PC-3 (cell line): ENCODE results near the gene NPBWR2. TPM values are rescaled to one million over a fixed set of nuclear protein-coding genes. Genes with fewer than 3 reads are reported as not detected.

Experiments used
- ATAC-seq: fragments of 200-7000 bp; cut with Tn5 transposase; 2 replicates; pipeline ENCODE4 v1.9.1; 2020; ENCODE audit warnings: mild to moderate bottlenecking, moderate library complexity
- BruUV-seq: library from RNA; stranded (reverse); fragments of 400-500 nt; replicated peaks from 2 replicates; lab custom pipeline; 2021; lab: Mats Ljungman, UMichigan
- CTCF ChIA-PET: fragments of 300-600 bp; sonication (Branson Sonifier 250); formaldehyde crosslinking; loops from one replicate; lab custom pipeline; 2022; ENCODE audit warnings: antibody characterized with exemption; lab: Charles Lee
- POLR2A ChIA-PET: fragments of 300-600 bp; sonication (Branson Sonifier 250); formaldehyde crosslinking; loops from one replicate; lab custom pipeline; 2022; ENCODE audit warnings: antibody characterized with exemption; ENCODE audit not compliant: unreplicated experiment; lab: Charles Lee
- DNase-seq: peaks from one replicate; pipeline ENCODE4 v3.0.0-alpha.2; 2015
- H2AFZ ChIP-seq: fragments of 300-600 bp; sonication (generic); 2 replicates; pipeline ENCODE4 v1.6.0; 2016; ENCODE audit warnings: antibody characterized with exemption, low read length
- H3F3A ChIP-seq: fragments of 300-600 bp; sonication (generic); one replicate; pipeline ENCODE4 v1.6.0; 2017; ENCODE audit warnings: antibody characterized with exemption, low read length, control low read depth, mild to moderate bottlenecking; ENCODE audit not compliant: unreplicated experiment
- H3K27ac ChIP-seq: fragments of 300-600 bp; sonication (generic); 2 replicates; pipeline ENCODE4 v1.5.1; 2016; ENCODE audit warnings: mild to moderate bottlenecking, low read length
- H3K27me3 ChIP-seq: fragments of 300-600 bp; sonication (generic); 2 replicates; pipeline ENCODE4 v1.6.1; 2016; ENCODE audit warnings: low read length, mixed read lengths
- H3K36me3 ChIP-seq: fragments of 300-600 bp; sonication (generic); 2 replicates; pipeline ENCODE4 v1.6.1; 2016; ENCODE audit warnings: low read depth, mixed run types, low read length, mixed read lengths
- H3K4me1 ChIP-seq: fragments of 300-600 bp; sonication (generic); 2 replicates; pipeline ENCODE4 v1.5.1; 2016; ENCODE audit warnings: low read length; ENCODE audit not compliant: insufficient read depth
- H3K4me2 ChIP-seq: fragments of 300-600 bp; sonication (generic); 2 replicates; pipeline ENCODE4 v1.6.0; 2016; ENCODE audit warnings: low read length
- H3K4me3 ChIP-seq: fragments of 300-600 bp; sonication (generic); 2 replicates; pipeline ENCODE4 v1.5.1; 2016; ENCODE audit warnings: mild to moderate bottlenecking, low read length, mixed read lengths
- H3K79me2 ChIP-seq: fragments of 300-600 bp; sonication (generic); 2 replicates; pipeline ENCODE4 v1.6.1; 2017; ENCODE audit warnings: low read length, mixed read lengths
- H3K9ac ChIP-seq: fragments of 300-600 bp; sonication (generic); 2 replicates; pipeline ENCODE4 v1.6.0; 2016; ENCODE audit warnings: mild to moderate bottlenecking, low read length
- H3K9me2 ChIP-seq: fragments of 300-600 bp; sonication (generic); replicated peaks from 2 replicates; pipeline ENCODE4 v1.6.1; 2016; ENCODE audit warnings: mixed run types, low read length, mixed read lengths
- H3K9me3 ChIP-seq: fragments of 300-600 bp; sonication (generic); 2 replicates; pipeline ENCODE4 v1.6.1; 2016; ENCODE audit warnings: low read length, mixed read lengths
- H4K20me1 ChIP-seq: fragments of 300-600 bp; sonication (generic); 2 replicates; pipeline ENCODE4 v1.6.1; 2016; ENCODE audit warnings: low read length, mixed read lengths
- CTCF ChIP-seq: fragments of 300-600 bp; sonication (generic); conservative IDR thresholded peaks from 2 replicates; pipeline ENCODE4 v1.5.1; 2017; ENCODE audit warnings: antibody characterized with exemption, low read depth, mild to moderate bottlenecking, low read length
- EZH2 ChIP-seq: fragments of 300-600 bp; sonication (generic); IDR thresholded peaks from one replicate; pipeline ENCODE4 v1.6.1; 2017; ENCODE audit warnings: antibody characterized with exemption, mild to moderate bottlenecking, low read length; ENCODE audit not compliant: unreplicated experiment
- EZH2phosphoT487 ChIP-seq: fragments of 300-600 bp; sonication (generic); IDR thresholded peaks from 2 replicates; pipeline ENCODE4 v1.6.1; 2018; ENCODE audit warnings: mild to moderate bottlenecking, antibody characterized with exemption, low read length, borderline replicate concordance
- intact Hi-C: fragments of 100-400 bp; cut with micrococcal nuclease; formaldehyde crosslinking; loops from 2 replicates; pipeline ENCODE4 v1.9.0; 2023
- total RNA-seq: library from RNA; depleted of rRNA; stranded (reverse); fragments of >200 nt; gene quantifications from 2 replicates; pipeline ENCODE4 v1.2.3, GENCODE V29; 2014

NPBWR2 gene
- total RNA-seq, 1 experiment from 2014 or later, result not detected

- intact Hi-C loops, result loop anchor here (1.0 kb wide), 1 partner anchor 18 kb away; no protein-coding TSS in a partner anchor
- CTCF ChIA-PET, result interaction anchor here (0.5 to 0.8 kb wide), 3 partner anchors 17 to 883 kb away, joined by 3 to 15 read pairs (median 3); partner anchors contain the start of gene LKAAEAR1
- POLR2A ChIA-PET, result interaction anchor here (0.6 kb wide), 2 partner anchors 39 to 566 kb away, joined by 4 to 19 read pairs; no protein-coding TSS in a partner anchor
These were observed 4.6 kb downstream of the NPBWR2 start for GRCh38 chr20:64102647-64103354.

GRCh38 chr20:64101731-64102621, 5.4 kb downstream of the NPBWR2 start:
- Histone ChIP-seq H4K20me1 (no peaks in the 10 kb centered on the region), H3K27me3 (0 out of 2 replicates have a peak, but pooled peaks cover 7% of the 10 kb centered on the region), H3K9me2 (no peaks in the 10 kb centered on the region), H2AFZ (peak overlapping the region; percentile 73), H3K4me3 (peak overlapping the region; percentile 64), H3K4me1 (no peaks in the 10 kb centered on the region), H3K27ac (no peak overlapping the region), H3K79me2 (no peaks in the 10 kb centered on the region), H3K36me3 (no peaks in the 10 kb centered on the region), H3K9me3 (no peaks in the 10 kb centered on the region), H3K9ac (no peak overlapping the region), H3K4me2 (peak overlapping the region; percentile 76), H3F3A (no peaks in the 10 kb centered on the region)
- BruUV-seq, result no TSS peak
- TF ChIP-seq CTCF (peak; percentile 81), EZH2phosphoT487 (no peak), EZH2 (no peak)
- peak; percentile 85 for ATAC-seq
- ChIA-PET POLR2A (interaction anchor here (0.5 to 0.6 kb wide), 3 partner anchors 40 to 565 kb away, joined by 4 to 19 read pairs (median 5); no protein-coding TSS in a partner anchor), CTCF (interaction anchor here (0.5 to 0.8 kb wide), 3 partner anchors 18 to 883 kb away, joined by 3 to 15 read pairs (median 3); partner anchors contain the start of gene LKAAEAR1)
- intact Hi-C loops, result loop anchor here (1.0 kb wide), 1 partner anchor 18 kb away; no protein-coding TSS in a partner anchor
- DNase-seq, result peak; percentile 59

More at GRCh38 chr20:64102647-64103354, 4.6 kb downstream of the NPBWR2 start:
- H3K4me1 ChIP-seq, result no peaks in the 10 kb centered on the region
- H3K9ac ChIP-seq, result no peak overlapping the region
- no peaks in the 10 kb centered on the region for H3K79me2 ChIP-seq
- no peak overlapping the region for H3K27ac ChIP-seq
- H3K4me2 ChIP-seq, result peak overlapping the region; percentile 76
- no peaks in the 10 kb centered on the region for H3F3A ChIP-seq
- H4K20me1 ChIP-seq, result no peaks in the 10 kb centered on the region
- peak overlapping the region; percentile 64 for H3K4me3 ChIP-seq
- DNase-seq, result no peak
- H3K9me2 ChIP-seq, result no peaks in the 10 kb centered on the region
- peak; percentile 59 for ATAC-seq
- H3K36me3 ChIP-seq, result no peaks in the 10 kb centered on the region
- 0 out of 2 replicates have a peak, but pooled peaks cover 7% of the 10 kb centered on the region for H3K27me3 ChIP-seq
- BruUV-seq, result no TSS peak
- TF ChIP-seq EZH2phosphoT487, result no peak
- no peak for TF ChIP-seq CTCF
- TF ChIP-seq EZH2, result no peak
- H3K9me3 ChIP-seq, result no peaks in the 10 kb centered on the region
- peak overlapping the region; percentile 73 for H2AFZ ChIP-seq
